GM23248 (cell line): ENCODE results near the gene TFAP2E. TPM values are rescaled to one million over a fixed set of nuclear protein-coding genes. Genes with fewer than 3 reads are reported as not detected.
A peak's percentile ranks its signal among the peaks of the same experiment; 100 is the strongest.

Experiments
- DNase-seq: peaks from one replicate; pipeline ENCODE4 v3.0.0-alpha.2; 2015
- H2AFZ ChIP-seq: fragments of 200-600 bp; sonication (generic); 2 replicates; pipeline ENCODE4 v1.6.1; 2016; ENCODE audit warnings: antibody characterized with exemption
- H3F3A ChIP-seq: fragments of 200-600 bp; sonication (generic); 2 replicates; pipeline ENCODE4 v1.6.1; 2016; ENCODE audit warnings: mild to moderate bottlenecking, antibody characterized with exemption, mixed run types; ENCODE audit not compliant: insufficient read depth
- H3K27ac ChIP-seq: fragments of 200-600 bp; sonication (generic); 2 replicates; pipeline ENCODE4 v1.5.1; 2016; ENCODE audit warnings: mild to moderate bottlenecking
- H3K27me3 ChIP-seq: fragments of 200-600 bp; sonication (generic); replicated peaks from 2 replicates; pipeline ENCODE4 v1.6.1; 2016; ENCODE audit warnings: mild to moderate bottlenecking; ENCODE audit not compliant: insufficient read depth
- H3K36me3 ChIP-seq: fragments of 200-600 bp; sonication (generic); 2 replicates; pipeline ENCODE4 v1.6.1; 2016; ENCODE audit warnings: low read depth, mild to moderate bottlenecking
- H3K4me1 ChIP-seq: fragments of 200-600 bp; sonication (generic); 2 replicates; pipeline ENCODE4 v1.6.1; 2016; ENCODE audit warnings: mild to moderate bottlenecking; ENCODE audit not compliant: insufficient read depth
- H3K4me2 ChIP-seq: fragments of 200-600 bp; sonication (generic); one replicate; pipeline ENCODE4 v1.6.1; 2016; ENCODE audit warnings: mild to moderate bottlenecking; ENCODE audit not compliant: unreplicated experiment
- H3K4me3 ChIP-seq: fragments of 200-600 bp; sonication (generic); 2 replicates; pipeline ENCODE4 v1.5.1; 2016; ENCODE audit warnings: mild to moderate bottlenecking
- H3K79me2 ChIP-seq: fragments of 200-600 bp; sonication (generic); 2 replicates; pipeline ENCODE4 v1.6.1; 2016; ENCODE audit warnings: mild to moderate bottlenecking; ENCODE audit not compliant: insufficient read depth
- H3K9ac ChIP-seq: fragments of 200-600 bp; sonication (generic); 2 replicates; pipeline ENCODE4 v1.6.1; 2016; ENCODE audit warnings: mild to moderate bottlenecking
- H3K9me2 ChIP-seq: fragments of 200-600 bp; sonication (generic); 2 replicates; pipeline ENCODE4 v1.6.1; 2016; ENCODE audit warnings: mixed run types, mild to moderate bottlenecking, moderate library complexity; ENCODE audit not compliant: insufficient read depth
- H3K9me3 ChIP-seq: fragments of 200-600 bp; sonication (generic); one replicate; pipeline ENCODE4 v1.6.1; 2017; ENCODE audit warnings: low read depth
- H4K20me1 ChIP-seq: fragments of 200-600 bp; sonication (generic); 2 replicates; pipeline ENCODE4 v1.6.0; 2016; ENCODE audit not compliant: insufficient read depth
- EZH2 ChIP-seq: fragments of 200-600 bp; sonication (generic); IDR thresholded peaks from 2 replicates; pipeline ENCODE4 v1.6.1; 2018; ENCODE audit warnings: antibody characterized with exemption, mild to moderate bottlenecking; ENCODE audit not compliant: insufficient read depth, poor library complexity, severe bottlenecking
- EZH2phosphoT487 ChIP-seq: fragments of 200-600 bp; sonication (generic); IDR thresholded peaks from 2 replicates; pipeline ENCODE4 v1.6.1; 2018; ENCODE audit warnings: antibody characterized with exemption, moderate library complexity, mild to moderate bottlenecking, low read depth; ENCODE audit not compliant: insufficient read depth
- WGBS, 2 experiments: methylation state at CpG; one replicate each; pipeline ENCODE4 v1.1.6; 2015 to 2017; ENCODE audit warnings: low lambda C conversion rate in 2 of 2, low coverage in 1 of 2; ENCODE audit errors: missing lambda C conversion rate in 2 of 2; 5-methylcytosine and 5-hydroxymethylcytosine counted together
- in situ Hi-C: fragments of 300-500 bp; cut with MboI; formaldehyde crosslinking; loops from 2 replicates; pipeline ENCODE4 v1.15.0; 2020
- polyA plus RNA-seq: library from polyadenylated mRNA; unstranded; fragments of >200 nt; fragmentation: Nextera tagmentation; extraction: Ambion mirVana; gene quantifications from 2 replicates; pipeline ENCODE4 v1.2.1, GENCODE V29; 2016
- total RNA-seq: library from RNA; depleted of rRNA; stranded (reverse); fragments of >200 nt; shearing (Covaris generic); gene quantifications from 2 replicates; pipeline ENCODE4 v1.2.3, GENCODE V29; 2014

The TFAP2E gene
- total and polyA plus RNA-seq, 2 experiments from 2014 or later, result 0.18 TPM; not detected in 1

GRCh38 chr1:35555212-35555584 is 17.9 kb upstream of the TFAP2E start:
- peaks cover 22% of the 10 kb centered on the region; the same call in 1 of the 2 replicates for H3K36me3 ChIP-seq
- H3K4me2 ChIP-seq, result peak overlapping the region; percentile 95
- no peaks in the 10 kb centered on the region for H4K20me1 ChIP-seq
- no peak for TF ChIP-seq EZH2phosphoT487
- TF ChIP-seq EZH2, result no peak
- peaks cover 25% of the 10 kb centered on the region for H3K4me1 ChIP-seq
- H3K9me3 ChIP-seq, result no peaks in the 10 kb centered on the region
- H2AFZ ChIP-seq, result no peak overlapping the region
- H3F3A ChIP-seq, result peaks cover 30% of the 10 kb centered on the region
- in situ Hi-C loops, result no loop called here
- no peak overlapping the region for H3K9ac ChIP-seq
- H3K4me3 ChIP-seq, result peak overlapping the region; percentile 86
- WGBS, 2 experiments, result 58 to 59% methylated on average over 4 of the region's 4 CpGs
- H3K27ac ChIP-seq, result peak overlapping the region; percentile 70
- peak; percentile 68 for DNase-seq
- H3K9me2 ChIP-seq, result no peaks in the 10 kb centered on the region
- no peaks in the 10 kb centered on the region for H3K27me3 ChIP-seq
- H3K79me2 ChIP-seq, result peaks cover 21% of the 10 kb centered on the region

GRCh38 chr1:35555601-35556477 is 17.3 kb upstream of the TFAP2E start:
- WGBS, 2 experiments, result 24 to 28% methylated on average over 10 of the region's 10 CpGs
- H3F3A ChIP-seq, result peaks cover 30% of the 10 kb centered on the region
- no peaks in the 10 kb centered on the region for H3K27me3 ChIP-seq
- peak overlapping the region; percentile 91 for H3K9ac ChIP-seq
- peak overlapping the region; percentile 86 for H3K4me3 ChIP-seq
- in situ Hi-C loops, result no loop called here
- H3K36me3 ChIP-seq, result peaks cover 18% of the 10 kb centered on the region; the same call in 1 of the 2 replicates
- peak overlapping the region; percentile 95 for H3K4me2 ChIP-seq
- H2AFZ ChIP-seq, result no peak overlapping the region
- no peaks in the 10 kb centered on the region for H4K20me1 ChIP-seq
- H3K79me2 ChIP-seq, result peaks cover 21% of the 10 kb centered on the region
- TF ChIP-seq EZH2 (no peak), EZH2phosphoT487 (peak; percentile 95)
- peak overlapping the region; percentile 70 for H3K27ac ChIP-seq
- no peaks in the 10 kb centered on the region for H3K9me3 ChIP-seq
- H3K4me1 ChIP-seq, result peaks cover 25% of the 10 kb centered on the region
- peak; percentile 94 for DNase-seq
- no peaks in the 10 kb centered on the region for H3K9me2 ChIP-seq

- Histone ChIP-seq H2AFZ (peak overlapping the region; percentile 76), H3K4me1 (peaks cover 25% of the 10 kb centered on the region), H3K27me3 (no peaks in the 10 kb centered on the region), H3K36me3 (peaks cover 15% of the 10 kb centered on the region; the same call in 1 of the 2 replicates), H3K9me2 (no peaks in the 10 kb centered on the region), H3K9me3 (no peaks in the 10 kb centered on the region), H3K9ac (peak overlapping the region; percentile 91), H3K27ac (peak overlapping the region; percentile 70), H3K4me3 (peak overlapping the region; percentile 86), H4K20me1 (no peaks in the 10 kb centered on the region), H3F3A (peaks cover 30% of the 10 kb centered on the region), H3K4me2 (peak overlapping the region; percentile 95), H3K79me2 (peaks cover 21% of the 10 kb centered on the region)
- DNase-seq, result no peak
- TF ChIP-seq EZH2 (no peak), EZH2phosphoT487 (no peak)
- in situ Hi-C loops, result no loop called here
- 1 to 2% methylated on average over 14 to 17 of the region's 17 CpGs for WGBS, 2 experiments
These were observed 16.5 kb upstream of the TFAP2E start for GRCh38 chr1:35556484-35557117.

GRCh38 chr1:35557118-35557610 is 15.9 kb upstream of the TFAP2E start, which contains the start of gene KIAA0319L:
Gene KIAA0319L, minus strand, starts transcription at chr1:35557403. Its CDS starts 2,912 bp downstream, at chr1:35554491.
- Histone ChIP-seq H3K9me2 (no peaks in the 10 kb centered on the region), H3K27me3 (no peaks in the 10 kb centered on the region), H3K4me1 (peaks cover 25% of the 10 kb centered on the region), H3K9ac (peak within 1 kb of the TSS; percentile 91), H2AFZ (peak within 1 kb of the TSS; percentile 76), H3K36me3 (peaks cover 9% of the 10 kb centered on the region; the same call in 1 of the 2 replicates), H3K79me2 (peaks cover 21% of the 10 kb centered on the region), H3K4me2 (peak within 1 kb of the TSS; percentile 95), H3K4me3 (peak within 1 kb of the TSS; percentile 86), H3K27ac (peak within 1 kb of the TSS; percentile 70), H3F3A (peaks cover 30% of the 10 kb centered on the region), H3K9me3 (no peaks in the 10 kb centered on the region), H4K20me1 (no peaks in the 10 kb centered on the region)
- no peak for TF ChIP-seq EZH2
- TF ChIP-seq EZH2phosphoT487, result no peak
- in situ Hi-C loops, result no loop called here
- DNase-seq, result peak; percentile 90
- 1 to 2% methylated on average over 15 to 38 of the region's 39 CpGs for WGBS, 2 experiments
